ENCODE data around the gene SPRR1B. TPM values are rescaled to one million over a fixed set of nuclear protein-coding genes. Genes with fewer than 3 reads are reported as not detected.

SPRR1B gene, protein sequence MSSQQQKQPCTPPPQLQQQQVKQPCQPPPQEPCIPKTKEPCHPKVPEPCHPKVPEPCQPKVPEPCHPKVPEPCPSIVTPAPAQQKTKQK
- total RNA-seq (not detected), polyA plus RNA-seq (not detected)

DNA sequence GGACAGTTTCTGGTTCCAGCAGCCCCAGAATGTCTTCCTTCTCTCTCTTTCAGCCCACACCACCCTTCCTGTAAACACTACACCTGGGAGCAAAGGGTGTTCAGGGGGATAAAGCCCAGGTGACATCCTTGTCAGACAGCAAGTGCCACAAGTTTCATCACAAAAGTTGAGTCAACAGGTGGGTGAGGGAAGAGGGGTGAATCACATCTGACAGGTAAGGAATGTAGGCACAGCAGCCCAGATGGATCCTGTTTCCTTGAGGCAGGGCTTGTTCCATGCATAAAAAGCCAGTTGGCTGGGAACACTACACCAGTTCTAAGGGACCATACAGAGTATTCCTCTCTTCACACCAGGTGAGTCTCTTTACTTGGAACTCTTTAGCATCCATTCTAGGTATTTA is at the start of gene SPRR1B:
Gene SPRR1B (plus strand): TSS at position 309 of the 400 bp plus-strand sequence. CDS start 1,143 bp downstream, outside the sequence.
- H3K27ac ChIP-seq (ENCODE audit: low read depth in 1 of 2, low read length in 2 of 2), result no peak within 1 kb of the TSS
- H3K4me3 ChIP-seq (ENCODE audit: low read depth in 1 of 3, low read length in 3 of 3), result no peak within 1 kb of the TSS
- no peaks in the 10 kb centered on the region for H3K36me3 ChIP-seq (ENCODE audit: control insufficient read depth in 4 of 4, insufficient read depth in 3 of 4, low read depth in 1 of 4, low read length in 3 of 4)
- no peak for DNase-seq (ENCODE audit: low spot score)
- no peak within 1 kb of the TSS for H3K9ac ChIP-seq (ENCODE audit: low read depth in 1 of 2, low read length in 2 of 2)
- H3K9me3 ChIP-seq (ENCODE audit: control insufficient read depth in 4 of 4, low read length in 3 of 4), result no peaks in the 10 kb centered on the region
- H3K4me1 ChIP-seq (ENCODE audit: control insufficient read depth in 4 of 4, insufficient read depth in 4 of 4, low read length in 3 of 4), result no peaks in the 10 kb centered on the region
- H3K27me3 ChIP-seq (ENCODE audit: control insufficient read depth in 4 of 4, insufficient read depth in 4 of 4, low read length in 3 of 4), result peaks cover 0 to 5% (median 0%) of the 10 kb centered on the region in 4 donors
- no peak for TF ChIP-seq RXRA (IDR thresholded peaks at IDR 0.05)
- TF ChIP-seq HNF4A (conservative IDR thresholded peaks at IDR 0.05), result no peak
- TF ChIP-seq, protein P1, sequence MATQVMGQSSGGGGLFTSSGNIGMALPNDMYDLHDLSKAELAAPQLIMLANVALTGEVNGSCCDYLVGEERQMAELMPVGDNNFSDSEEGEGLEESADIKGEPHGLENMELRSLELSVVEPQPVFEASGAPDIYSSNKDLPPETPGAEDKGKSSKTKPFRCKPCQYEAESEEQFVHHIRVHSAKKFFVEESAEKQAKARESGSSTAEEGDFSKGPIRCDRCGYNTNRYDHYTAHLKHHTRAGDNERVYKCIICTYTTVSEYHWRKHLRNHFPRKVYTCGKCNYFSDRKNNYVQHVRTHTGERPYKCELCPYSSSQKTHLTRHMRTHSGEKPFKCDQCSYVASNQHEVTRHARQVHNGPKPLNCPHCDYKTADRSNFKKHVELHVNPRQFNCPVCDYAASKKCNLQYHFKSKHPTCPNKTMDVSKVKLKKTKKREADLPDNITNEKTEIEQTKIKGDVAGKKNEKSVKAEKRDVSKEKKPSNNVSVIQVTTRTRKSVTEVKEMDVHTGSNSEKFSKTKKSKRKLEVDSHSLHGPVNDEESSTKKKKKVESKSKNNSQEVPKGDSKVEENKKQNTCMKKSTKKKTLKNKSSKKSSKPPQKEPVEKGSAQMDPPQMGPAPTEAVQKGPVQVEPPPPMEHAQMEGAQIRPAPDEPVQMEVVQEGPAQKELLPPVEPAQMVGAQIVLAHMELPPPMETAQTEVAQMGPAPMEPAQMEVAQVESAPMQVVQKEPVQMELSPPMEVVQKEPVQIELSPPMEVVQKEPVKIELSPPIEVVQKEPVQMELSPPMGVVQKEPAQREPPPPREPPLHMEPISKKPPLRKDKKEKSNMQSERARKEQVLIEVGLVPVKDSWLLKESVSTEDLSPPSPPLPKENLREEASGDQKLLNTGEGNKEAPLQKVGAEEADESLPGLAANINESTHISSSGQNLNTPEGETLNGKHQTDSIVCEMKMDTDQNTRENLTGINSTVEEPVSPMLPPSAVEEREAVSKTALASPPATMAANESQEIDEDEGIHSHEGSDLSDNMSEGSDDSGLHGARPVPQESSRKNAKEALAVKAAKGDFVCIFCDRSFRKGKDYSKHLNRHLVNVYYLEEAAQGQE (IDR thresholded peaks at IDR 0.05), result no peak
- TF ChIP-seq NR2F2 (IDR thresholded peaks at IDR 0.05), result no peak
- TF ChIP-seq, protein P2, sequence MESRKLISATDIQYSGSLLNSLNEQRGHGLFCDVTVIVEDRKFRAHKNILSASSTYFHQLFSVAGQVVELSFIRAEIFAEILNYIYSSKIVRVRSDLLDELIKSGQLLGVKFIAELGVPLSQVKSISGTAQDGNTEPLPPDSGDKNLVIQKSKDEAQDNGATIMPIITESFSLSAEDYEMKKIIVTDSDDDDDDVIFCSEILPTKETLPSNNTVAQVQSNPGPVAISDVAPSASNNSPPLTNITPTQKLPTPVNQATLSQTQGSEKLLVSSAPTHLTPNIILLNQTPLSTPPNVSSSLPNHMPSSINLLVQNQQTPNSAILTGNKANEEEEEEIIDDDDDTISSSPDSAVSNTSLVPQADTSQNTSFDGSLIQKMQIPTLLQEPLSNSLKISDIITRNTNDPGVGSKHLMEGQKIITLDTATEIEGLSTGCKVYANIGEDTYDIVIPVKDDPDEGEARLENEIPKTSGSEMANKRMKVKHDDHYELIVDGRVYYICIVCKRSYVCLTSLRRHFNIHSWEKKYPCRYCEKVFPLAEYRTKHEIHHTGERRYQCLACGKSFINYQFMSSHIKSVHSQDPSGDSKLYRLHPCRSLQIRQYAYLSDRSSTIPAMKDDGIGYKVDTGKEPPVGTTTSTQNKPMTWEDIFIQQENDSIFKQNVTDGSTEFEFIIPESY (IDR thresholded peaks at IDR 0.05), result no peak
- no peak for TF ChIP-seq EGR1 (IDR thresholded peaks at IDR 0.05; ENCODE audit: low read depth in 2 of 2)
- TF ChIP-seq JUND (IDR thresholded peaks at IDR 0.05), result no peak
- TF ChIP-seq TAF1 (conservative IDR thresholded peaks at IDR 0.05), result no peak
- TF ChIP-seq HNF4G (IDR thresholded peaks at IDR 0.05), result no peak
- TF ChIP-seq SP1 (IDR thresholded peaks at IDR 0.05), result no peak

DNA sequence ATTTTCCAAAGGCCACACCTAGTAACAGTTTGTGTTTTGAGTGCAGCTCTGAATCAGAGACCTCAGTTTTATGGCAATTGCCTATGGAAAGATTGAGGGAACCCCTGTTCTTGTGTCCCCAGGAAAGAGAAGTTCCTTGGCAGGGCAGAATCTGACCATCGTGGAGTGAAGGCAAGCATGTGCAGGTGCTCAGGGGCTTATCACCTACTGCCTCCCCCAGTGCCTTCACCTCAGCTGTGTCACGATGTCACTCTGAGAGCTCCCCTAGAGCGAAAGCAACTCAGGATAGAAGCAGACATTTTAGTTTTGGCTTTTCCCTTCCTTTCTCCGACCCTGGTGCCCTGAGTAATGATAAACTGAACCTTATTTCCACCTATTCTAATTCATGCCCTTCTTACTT is 48.9 kb upstream of the SPRR1B start:
- Histone ChIP-seq H3K27ac (ENCODE audit: low read depth in 1 of 2, low read length in 2 of 2) (no peak overlapping the region), H3K27me3 (ENCODE audit: control insufficient read depth in 4 of 4, insufficient read depth in 4 of 4, low read length in 3 of 4) (no peaks in the 10 kb centered on the region), H3K36me3 (ENCODE audit: control insufficient read depth in 4 of 4, insufficient read depth in 3 of 4, low read depth in 1 of 4, low read length in 3 of 4) (no peaks in the 10 kb centered on the region), H3K4me3 (ENCODE audit: low read depth in 1 of 3, low read length in 3 of 3) (no peak overlapping the region), H3K9me3 (ENCODE audit: control insufficient read depth in 4 of 4, low read length in 3 of 4) (no peaks in the 10 kb centered on the region), H3K4me1 (ENCODE audit: control insufficient read depth in 4 of 4, insufficient read depth in 4 of 4, low read length in 3 of 4) (no peaks in the 10 kb centered on the region), H3K9ac (ENCODE audit: low read depth in 1 of 2, low read length in 2 of 2) (no peak overlapping the region)
- 79% methylated on average over 4 of the region's 4 CpGs for WGBS
- no peak for DNase-seq (ENCODE audit: low spot score)
- TF ChIP-seq SP1 (IDR thresholded peaks at IDR 0.05) (no peak), EGR1 (IDR thresholded peaks at IDR 0.05; ENCODE audit: low read depth in 2 of 2) (no peak), FOXA2 (IDR thresholded peaks at IDR 0.05) (no peak), RXRA (IDR thresholded peaks at IDR 0.05) (no peak), JUND (IDR thresholded peaks at IDR 0.05) (no peak), YY1 (IDR thresholded peaks at IDR 0.05) (no peak), HNF4G (IDR thresholded peaks at IDR 0.05) (no peak), HNF4A (conservative IDR thresholded peaks at IDR 0.05) (no peak), RAD21 (IDR thresholded peaks at IDR 0.05) (no peak), NR2F2 (IDR thresholded peaks at IDR 0.05) (no peak), TAF1 (conservative IDR thresholded peaks at IDR 0.05) (no peak), GABPA (IDR thresholded peaks at IDR 0.05 in 1 of 2, conservative IDR thresholded peaks at IDR 0.05 in 1 of 2) (no peak), FOXA1 (IDR thresholded peaks at IDR 0.05) (no peak)
- TF ChIP-seq, protein P1 (IDR thresholded peaks at IDR 0.05), result no peak
- TF ChIP-seq, protein P2 (IDR thresholded peaks at IDR 0.05), result no peak
- TF ChIP-seq, protein P3, sequence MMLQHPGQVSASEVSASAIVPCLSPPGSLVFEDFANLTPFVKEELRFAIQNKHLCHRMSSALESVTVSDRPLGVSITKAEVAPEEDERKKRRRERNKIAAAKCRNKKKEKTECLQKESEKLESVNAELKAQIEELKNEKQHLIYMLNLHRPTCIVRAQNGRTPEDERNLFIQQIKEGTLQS (IDR thresholded peaks at IDR 0.05), result no peak
- TF ChIP-seq, protein P4, sequence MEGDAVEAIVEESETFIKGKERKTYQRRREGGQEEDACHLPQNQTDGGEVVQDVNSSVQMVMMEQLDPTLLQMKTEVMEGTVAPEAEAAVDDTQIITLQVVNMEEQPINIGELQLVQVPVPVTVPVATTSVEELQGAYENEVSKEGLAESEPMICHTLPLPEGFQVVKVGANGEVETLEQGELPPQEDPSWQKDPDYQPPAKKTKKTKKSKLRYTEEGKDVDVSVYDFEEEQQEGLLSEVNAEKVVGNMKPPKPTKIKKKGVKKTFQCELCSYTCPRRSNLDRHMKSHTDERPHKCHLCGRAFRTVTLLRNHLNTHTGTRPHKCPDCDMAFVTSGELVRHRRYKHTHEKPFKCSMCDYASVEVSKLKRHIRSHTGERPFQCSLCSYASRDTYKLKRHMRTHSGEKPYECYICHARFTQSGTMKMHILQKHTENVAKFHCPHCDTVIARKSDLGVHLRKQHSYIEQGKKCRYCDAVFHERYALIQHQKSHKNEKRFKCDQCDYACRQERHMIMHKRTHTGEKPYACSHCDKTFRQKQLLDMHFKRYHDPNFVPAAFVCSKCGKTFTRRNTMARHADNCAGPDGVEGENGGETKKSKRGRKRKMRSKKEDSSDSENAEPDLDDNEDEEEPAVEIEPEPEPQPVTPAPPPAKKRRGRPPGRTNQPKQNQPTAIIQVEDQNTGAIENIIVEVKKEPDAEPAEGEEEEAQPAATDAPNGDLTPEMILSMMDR (IDR thresholded peaks at IDR 0.05; ENCODE audit: low read depth, low read length, missing input control), result no peak
- TF ChIP-seq, protein P5, sequence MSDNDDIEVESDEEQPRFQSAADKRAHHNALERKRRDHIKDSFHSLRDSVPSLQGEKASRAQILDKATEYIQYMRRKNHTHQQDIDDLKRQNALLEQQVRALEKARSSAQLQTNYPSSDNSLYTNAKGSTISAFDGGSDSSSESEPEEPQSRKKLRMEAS (IDR thresholded peaks at IDR 0.05), result no peak
